KOPT-K1 (cell line): Measurements from ENCODE around the gene RPTOR.

Experiments used
- H3K27ac ChIP-seq: fragments of 200-600 bp; sonication (generic); 2 replicates; pipeline ENCODE4 v1.5.1; 2016; ENCODE audit warnings: antibody characterized with exemption, mild to moderate bottlenecking, low read depth, low read length; ENCODE audit not compliant: poor library complexity, severe bottlenecking
- H3K36me3 ChIP-seq: fragments of 200-600 bp; sonication (generic); 2 replicates; pipeline ENCODE4 v1.5.1; 2017; ENCODE audit warnings: antibody characterized with exemption, mild to moderate bottlenecking, low read length, moderate library complexity; ENCODE audit not compliant: insufficient read depth
- H3K9me3 ChIP-seq: fragments of 200-600 bp; sonication (generic); 2 replicates; pipeline ENCODE4 v1.5.1; 2017; ENCODE audit warnings: antibody characterized with exemption, low read length, mild to moderate bottlenecking; ENCODE audit not compliant: insufficient read depth, poor library complexity, severe bottlenecking

The RPTOR gene

DNA sequence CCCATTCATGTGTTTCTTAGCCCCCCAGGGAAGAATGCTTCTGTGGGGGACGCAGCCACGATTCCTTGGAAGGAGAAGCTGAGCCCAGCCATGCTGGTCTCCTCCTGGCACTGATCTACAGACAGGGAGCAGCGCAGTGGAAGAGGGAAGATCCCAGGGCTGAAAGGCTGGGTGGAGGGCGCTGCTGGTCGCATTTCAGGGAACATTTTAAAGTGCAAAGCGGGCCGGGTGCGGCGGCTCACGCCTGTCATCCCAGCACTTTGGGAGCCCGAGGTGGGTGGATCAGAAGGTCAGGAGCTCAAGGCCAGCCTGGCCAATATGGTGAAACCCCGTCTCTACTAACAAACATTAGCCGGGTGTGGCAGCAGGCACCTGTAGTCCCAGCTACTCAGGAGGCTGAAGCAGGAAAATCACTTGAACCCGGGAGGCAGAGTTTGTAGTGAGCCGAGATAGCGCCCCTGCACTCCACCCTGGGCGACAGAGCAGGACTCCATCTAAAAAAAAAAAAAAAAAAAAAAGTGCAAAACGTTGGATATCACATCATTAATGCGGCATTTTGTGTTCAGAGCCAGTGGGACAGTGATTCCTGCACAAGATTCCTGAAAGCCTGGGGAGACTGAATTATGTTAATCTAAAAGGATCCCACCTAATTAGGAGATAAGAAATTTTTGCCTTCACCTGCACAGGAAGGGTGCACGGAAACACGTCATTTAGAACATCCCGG, 446.4 kb downstream of the RPTOR start:
- Histone ChIP-seq H3K27ac (peak overlapping the region; percentile 66), H3K9me3 (no peaks in the 10 kb centered on the region), H3K36me3 (peaks cover 12% of the 10 kb centered on the region)

DNA sequence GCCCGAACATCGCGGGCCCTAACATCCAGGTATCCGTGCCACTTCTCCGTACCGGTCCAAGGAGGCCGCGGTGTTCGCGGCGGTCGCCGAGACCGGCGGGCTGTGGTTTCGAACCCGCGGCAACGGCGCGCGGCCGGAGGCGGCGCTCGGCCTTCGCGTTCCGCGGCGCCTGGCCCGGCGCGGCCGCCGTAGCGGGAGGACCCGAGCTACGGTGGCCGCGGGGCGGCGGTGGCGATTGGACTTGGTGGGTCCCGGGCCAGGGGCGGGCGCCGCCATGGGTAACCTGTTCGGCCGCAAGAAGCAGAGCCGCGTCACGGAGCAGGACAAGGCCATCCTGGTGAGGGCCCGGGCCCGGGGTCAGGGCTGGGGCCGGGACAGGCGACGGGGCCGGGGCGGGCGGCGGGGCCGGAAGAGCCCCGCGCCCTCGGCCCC, 447.0 kb downstream of the RPTOR start, which contains the start of gene CHMP6:
CHMP6 (plus strand) TSS at position 197 of the 432 bp plus-strand sequence; CDS start at position 275, 78 bp downstream.
- Histone ChIP-seq H3K27ac (peak within 1 kb of the TSS; percentile 66), H3K9me3 (no peaks in the 10 kb centered on the region), H3K36me3 (peaks cover 18% of the 10 kb centered on the region)

DNA sequence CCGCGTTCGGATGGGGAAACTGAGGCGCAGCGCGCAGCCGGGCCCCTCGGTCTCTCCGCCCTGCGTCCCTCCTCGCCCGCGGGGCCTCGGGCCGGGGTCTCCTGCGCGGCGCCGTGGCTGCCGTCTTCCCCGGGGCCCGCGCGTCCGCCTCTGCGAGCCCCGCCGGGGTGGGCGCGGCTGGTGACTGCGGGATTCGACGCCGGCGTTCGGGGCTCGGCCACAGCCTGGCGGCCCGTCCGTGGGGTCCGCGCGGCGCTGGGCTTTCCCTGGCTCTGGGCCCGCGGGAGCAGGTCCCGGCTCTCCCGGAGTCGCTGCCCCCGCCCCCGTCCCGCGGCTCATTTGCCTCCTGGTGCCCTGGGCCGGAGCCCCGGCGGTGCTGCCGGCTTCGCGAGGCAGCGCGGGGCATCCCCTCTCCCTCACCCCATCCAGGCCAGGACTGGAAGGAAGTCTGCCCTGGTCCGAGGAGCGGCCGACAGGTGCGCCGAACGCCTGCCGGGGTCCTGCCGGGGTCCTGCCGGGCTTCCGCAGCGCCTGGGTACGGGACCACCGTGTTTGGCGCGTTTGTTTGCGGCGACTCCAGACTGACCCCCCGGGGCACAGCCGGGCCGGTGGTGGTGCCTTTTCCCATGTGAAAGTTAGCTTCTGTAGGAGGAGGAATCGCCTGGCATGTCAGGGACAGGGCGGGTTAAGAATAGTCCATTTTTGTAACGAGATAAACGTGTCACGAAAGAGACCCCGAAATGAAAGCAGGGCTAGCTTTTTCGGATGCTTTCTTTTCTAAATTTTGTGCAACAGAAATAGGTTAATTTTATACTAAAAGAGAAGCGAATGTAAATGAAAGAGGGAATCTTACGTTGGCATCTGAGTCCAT, 447.7 kb downstream of the RPTOR start:
- Histone ChIP-seq H3K9me3 (no peaks in the 10 kb centered on the region), H3K36me3 (peaks cover 24% of the 10 kb centered on the region), H3K27ac (peak overlapping the region; percentile 66)

DNA sequence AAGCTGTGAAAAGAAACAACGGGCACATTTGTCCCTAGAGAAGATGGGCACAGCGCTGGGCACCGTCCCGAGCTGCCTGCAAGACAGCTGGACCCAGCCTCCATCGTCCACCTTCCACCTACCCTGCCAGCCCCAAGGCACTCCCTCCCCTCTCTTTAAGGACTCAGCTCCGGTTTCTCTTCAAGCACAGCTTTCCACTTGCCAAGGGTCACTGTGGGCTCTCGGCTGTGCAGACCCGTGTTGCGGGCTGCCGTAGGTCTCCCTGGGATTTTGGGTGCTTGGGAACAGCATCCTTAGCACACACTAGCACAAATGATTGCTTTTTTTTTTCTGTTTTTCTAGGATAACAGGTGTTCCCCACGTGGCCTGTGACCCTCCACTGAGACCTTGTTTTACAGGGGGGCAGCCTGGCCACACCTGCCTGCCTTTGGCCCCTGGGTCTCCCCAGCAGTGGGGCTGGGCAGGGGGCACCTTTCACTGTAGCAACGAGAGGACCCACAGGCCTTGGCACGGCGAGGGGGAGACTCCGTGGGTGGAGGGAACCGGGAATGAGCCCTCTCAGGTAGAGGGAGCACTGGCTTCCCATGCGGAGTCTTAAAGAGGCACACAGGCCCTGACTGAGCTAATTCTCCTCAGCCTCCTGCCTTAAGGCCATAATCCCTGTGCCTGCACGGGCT, 448.4 kb downstream of the RPTOR start:
- Histone ChIP-seq H3K36me3 (peaks cover 32% of the 10 kb centered on the region), H3K9me3 (no peaks in the 10 kb centered on the region), H3K27ac (no peak overlapping the region)

DNA sequence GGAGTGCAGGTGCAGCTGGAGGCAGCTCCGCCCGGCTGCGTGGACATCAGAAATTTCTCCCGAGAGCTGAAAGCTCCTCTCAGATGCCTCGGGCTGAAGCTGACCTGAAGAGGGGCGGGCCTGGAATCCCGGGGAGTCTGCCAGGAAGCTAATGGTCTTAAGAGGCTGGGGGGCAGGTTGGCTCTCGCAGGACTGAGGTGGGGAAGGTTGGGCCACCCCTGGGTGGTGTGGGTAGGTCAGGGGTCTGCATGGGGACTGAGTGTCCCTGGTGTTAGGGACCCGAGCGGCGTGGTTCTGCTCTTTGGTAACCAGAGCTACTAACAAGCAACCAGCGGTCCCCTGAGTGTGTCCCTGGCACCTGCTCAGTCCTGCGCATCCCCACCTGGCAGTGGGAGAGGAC, 450.5 kb downstream of the RPTOR start:
- H3K36me3 ChIP-seq, result peaks cover 52% of the 10 kb centered on the region

DNA sequence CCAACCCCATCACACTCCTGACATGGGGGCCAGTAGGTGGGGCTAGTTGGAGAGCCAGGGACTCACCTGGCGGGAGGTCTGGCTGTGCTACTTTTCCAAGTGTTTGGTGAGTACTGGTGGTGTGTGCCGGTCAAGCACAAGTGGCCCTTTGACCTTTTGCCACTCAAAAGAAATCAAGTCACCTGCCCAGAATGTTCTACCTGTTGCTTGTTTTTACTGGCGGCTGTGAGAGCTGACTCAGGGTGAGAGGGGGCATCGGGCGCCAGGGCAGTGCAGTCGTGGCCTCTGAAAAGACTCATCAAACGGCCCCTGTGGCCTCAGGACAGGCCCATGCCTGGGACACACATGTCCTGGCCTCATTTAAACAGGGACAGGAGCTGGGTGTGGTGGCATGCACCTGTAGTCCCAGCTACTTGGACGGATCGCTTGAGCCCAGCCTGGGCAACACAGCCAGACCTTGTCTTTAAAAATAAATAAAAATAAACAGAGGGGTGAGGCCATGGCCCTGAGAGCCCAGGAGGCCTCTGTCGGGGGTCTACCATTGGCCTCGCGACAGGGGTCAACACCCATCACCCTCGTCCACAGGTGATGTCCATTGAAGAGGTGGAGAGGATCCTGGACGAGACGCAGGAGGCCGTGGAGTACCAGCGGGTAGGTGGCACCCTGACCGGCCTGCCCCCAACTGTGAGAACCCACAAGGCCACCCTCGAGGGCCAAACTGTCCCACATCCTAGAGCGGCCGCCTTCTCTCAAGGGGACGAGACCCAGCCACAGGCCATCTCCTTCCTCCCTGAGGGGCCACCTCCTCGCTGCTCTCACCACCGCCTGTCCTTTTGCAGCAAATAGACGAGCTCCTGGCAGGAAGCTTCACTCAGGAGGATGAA, 452.0 kb downstream of the RPTOR start:
- H3K36me3 ChIP-seq, result peaks cover 56% of the 10 kb centered on the region
- H3K27ac ChIP-seq, result no peak overlapping the region
- no peaks in the 10 kb centered on the region for H3K9me3 ChIP-seq

More for the DNA sequence above, 450.5 kb downstream of the RPTOR start:
- Histone ChIP-seq H3K27ac (no peak overlapping the region), H3K9me3 (no peaks in the 10 kb centered on the region)

DNA sequence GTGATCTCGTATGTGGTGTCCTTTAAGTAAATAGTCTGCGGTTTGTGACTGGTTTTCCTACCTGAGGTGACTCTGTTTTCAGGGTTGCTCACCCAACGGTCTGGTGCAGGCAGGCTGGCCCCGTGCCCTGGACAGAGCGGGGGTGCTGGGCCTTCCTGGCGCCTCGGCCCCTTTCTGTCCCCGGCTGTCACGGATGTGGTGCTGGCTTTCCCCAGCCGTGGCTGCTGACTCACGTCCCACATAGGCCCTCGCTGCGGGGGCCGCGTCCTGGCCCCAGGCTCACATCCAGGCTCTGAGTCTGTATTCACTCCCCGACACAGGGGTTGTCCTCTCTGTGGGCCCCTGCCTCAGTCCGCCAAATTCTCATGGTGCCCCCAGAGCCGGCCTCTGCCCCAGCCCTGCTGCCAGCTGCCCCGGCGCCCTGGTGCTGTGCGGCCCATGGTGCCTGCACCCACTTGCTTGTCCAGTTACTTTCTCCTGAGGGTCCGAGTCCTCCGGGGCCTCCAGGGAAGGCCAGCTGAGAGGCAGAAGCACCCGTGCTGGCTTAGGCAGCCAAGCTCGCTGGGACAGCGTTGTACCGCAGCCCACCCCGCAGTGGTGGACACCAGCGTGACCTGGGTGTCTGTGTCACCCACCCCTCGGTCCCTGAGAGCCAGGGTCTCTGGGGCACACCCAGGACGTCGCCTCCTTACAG, 452.9 kb downstream of the RPTOR start:
- H3K9me3 ChIP-seq, result no peaks in the 10 kb centered on the region
- no peak overlapping the region for H3K27ac ChIP-seq
- peaks cover 56% of the 10 kb centered on the region for H3K36me3 ChIP-seq

DNA sequence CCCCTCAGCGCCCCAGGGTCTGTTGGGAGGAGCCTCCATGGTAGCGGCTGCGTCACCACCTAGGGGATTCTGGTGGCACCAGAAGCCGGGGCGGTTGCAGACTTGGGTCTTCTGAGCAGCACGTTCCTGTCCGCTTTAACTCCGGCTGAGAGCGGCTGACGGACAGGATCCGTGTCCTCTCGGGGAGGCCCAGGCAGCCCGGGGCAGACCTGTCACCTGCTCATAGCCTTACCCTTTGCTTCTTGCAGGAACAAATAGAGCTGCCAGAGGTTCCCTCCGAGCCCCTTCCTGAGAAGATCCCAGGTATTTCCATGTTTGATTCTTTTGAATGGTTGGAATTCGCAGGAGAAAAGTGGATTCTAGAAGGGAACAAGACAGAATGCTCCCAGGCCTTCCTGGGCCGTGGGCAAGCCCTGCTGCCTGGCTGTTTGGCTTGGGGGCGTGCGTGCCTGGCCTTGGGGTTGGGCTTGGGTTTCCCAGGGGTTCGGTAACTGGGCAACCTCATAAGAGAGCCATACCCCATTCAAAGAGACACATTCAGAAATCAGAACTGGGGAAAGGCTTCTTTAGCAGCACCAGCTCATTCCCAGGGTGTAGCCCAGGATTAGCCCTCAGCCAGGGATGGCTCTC, 453.6 kb downstream of the RPTOR start:
- no peaks in the 10 kb centered on the region for H3K9me3 ChIP-seq
- peaks cover 56% of the 10 kb centered on the region for H3K36me3 ChIP-seq

DNA sequence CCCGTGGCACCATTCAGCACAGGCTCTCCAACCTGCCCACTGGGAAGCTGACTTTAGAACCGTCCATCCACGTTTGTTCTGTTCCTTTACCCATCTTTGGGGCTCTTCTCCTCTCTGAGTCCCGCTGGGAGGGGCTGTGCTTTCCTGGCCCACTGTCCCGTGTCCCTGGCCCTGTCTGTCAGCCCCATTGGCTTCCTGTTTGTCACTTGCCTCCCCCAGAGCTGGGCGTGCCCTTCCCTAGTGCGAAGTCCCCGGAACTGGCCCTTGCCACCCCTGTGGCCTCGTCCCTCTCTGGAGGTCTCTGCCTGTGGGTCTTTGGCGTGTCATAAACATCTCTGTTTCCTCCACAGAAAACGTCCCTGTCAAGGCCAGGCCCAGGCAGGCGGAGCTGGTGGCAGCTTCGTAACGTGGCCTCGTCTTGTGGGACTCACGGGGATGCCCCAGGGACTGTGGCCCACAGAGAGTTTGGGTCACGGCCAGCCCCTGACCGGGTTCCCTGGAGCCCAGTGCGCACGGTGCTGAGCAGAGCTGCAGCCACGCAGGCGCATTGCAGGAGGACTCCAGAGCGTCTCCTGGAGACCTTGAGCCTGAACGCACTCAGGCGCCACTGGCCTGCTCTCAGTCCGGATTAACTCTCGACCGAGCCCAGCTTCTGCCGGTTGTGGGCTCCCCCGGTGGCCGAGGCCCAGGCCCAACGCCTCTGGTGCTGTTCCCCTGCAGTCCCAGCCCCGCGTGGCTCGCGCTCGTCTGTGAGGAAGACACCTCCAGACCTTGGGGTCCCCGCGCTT, 454.3 kb downstream of the RPTOR start:
- no peaks in the 10 kb centered on the region for H3K9me3 ChIP-seq
- H3K27ac ChIP-seq, result no peak overlapping the region
- peaks cover 56% of the 10 kb centered on the region for H3K36me3 ChIP-seq

More for the DNA sequence above, 453.6 kb downstream of the RPTOR start:
- no peak overlapping the region for H3K27ac ChIP-seq

DNA sequence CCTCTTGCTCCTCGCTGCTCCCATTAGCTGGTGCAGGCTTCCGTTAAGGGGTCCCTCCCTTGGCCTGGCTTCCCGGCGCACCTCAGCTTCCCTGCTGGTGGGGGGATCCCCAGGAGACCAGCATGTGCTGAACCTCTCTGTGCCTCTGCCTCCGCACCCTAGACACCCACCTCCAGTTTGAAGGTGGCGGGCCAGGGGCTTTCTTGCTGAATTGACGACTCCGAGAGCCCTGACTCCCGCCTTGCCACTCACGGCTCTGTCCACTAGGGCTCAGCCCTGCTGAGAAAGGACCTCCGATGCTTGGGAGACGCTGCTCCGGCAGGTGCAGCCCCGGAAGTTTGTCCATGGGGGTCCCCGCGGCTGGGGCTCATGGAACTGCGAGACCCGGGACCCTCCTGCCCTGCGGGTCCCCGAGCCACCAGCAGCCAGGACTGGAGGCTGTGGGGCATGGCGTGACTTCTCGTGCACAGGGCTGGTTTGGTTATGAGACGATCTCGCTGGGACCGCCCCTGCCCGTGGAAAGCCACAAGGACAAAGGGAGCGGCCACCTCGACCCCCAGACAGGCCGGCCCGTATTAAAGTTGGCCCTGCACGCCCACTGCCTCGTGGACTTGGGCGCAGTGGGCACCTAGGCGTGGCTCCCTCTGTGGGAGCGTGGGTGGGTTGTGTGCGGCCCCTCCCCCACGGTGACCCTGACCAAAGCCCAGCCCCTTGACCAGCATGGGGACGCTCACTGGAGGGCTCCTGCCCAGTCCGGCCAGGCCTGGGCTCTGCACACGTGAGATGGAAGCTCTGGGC, 455.1 kb downstream of the RPTOR start:
- peaks cover 56% of the 10 kb centered on the region for H3K36me3 ChIP-seq
- no peaks in the 10 kb centered on the region for H3K9me3 ChIP-seq
- no peak overlapping the region for H3K27ac ChIP-seq

DNA sequence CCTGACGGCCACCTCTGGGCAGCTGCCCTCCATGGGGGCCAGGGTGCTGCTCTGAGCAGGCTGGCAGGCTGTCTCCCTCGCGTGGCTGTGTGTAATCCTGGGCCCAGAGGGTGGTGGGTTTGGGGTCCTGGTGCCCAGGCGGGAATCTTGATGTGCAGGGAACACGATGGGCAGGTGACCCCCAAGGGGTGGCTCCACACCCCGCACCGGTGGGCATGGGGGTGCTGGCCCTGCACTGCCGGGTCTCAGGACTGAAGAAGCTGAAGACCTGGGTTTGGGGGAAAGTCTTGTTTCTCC, 455.6 kb downstream of the RPTOR start:
- Histone ChIP-seq H3K9me3 (no peaks in the 10 kb centered on the region), H3K27ac (no peak overlapping the region), H3K36me3 (peaks cover 53% of the 10 kb centered on the region)

DNA sequence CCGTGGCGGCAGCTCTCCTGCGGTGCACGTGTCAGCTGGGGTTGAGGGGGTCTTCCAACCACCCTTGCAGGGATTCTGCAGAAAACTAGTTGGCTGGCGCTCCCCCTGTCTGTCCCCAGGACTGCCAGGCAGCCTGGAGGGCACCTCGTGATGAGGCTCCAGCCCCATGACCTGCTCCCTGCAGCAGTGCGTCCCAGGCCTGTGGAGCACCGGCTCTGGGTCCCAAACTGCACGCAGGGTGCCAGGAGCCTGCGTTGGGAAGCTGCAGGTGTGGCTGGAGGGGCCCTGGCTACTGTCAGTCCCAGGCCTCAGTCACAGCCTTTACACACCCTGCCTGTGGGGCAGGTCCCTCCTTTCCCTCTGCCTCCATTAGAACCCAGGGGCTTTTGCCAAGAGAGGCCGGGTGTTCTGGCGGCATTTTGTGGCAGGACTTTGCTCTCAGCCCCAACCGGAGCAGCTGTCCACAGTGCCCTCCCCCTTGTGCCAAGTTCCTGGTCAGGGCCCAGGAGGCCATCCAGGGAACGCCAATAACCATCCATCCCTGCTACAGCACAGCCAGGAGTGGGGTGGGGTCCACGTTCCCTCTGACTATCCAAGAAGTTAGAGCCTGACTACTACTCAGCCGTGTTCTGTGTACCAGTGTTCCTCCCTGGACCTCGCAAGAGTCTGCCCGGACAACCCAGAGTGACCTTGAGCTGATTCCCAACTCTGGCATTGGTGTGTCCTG, 456.2 kb downstream of the RPTOR start:
- H3K36me3 ChIP-seq, result peaks cover 47% of the 10 kb centered on the region
- H3K27ac ChIP-seq, result no peak overlapping the region
- H3K9me3 ChIP-seq, result no peaks in the 10 kb centered on the region
